HG02870 (cell line): ENCODE data around the gene SLC35B2.

ENCODE experiments used
- ATAC-seq: cut with Tn5 transposase; IDR thresholded peaks from one replicate; pipeline ENCODE4 v1.9.1; 2021; ENCODE audit warnings: mild to moderate bottlenecking, moderate library complexity; ENCODE audit not compliant: unreplicated experiment

Gene SLC35B2

GRCh38 chr6:44286285-44286565 is 28.9 kb upstream of the SLC35B2 start:
- no peak for ATAC-seq

GRCh38 chr6:44285552-44286284 is 28.4 kb upstream of the SLC35B2 start:
- no peak for ATAC-seq

DNA sequence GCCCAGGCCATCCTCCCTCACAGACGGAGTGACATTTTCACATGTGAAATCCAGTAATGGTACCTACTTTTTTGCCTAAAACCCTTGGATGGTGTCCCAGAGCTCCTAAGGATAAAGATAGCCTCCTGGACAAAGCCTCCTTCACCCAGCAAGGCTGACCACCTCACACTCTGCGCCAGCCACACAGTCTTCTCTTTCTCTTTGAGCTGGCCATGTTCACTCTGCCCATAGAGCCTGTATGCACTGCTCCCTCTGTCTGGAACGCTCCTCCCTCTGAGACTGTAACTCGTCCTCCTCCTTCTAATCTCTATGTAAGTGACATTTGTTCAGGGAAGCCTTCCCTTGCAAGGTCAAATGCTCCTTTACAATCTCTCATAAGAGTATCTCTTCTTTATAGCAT is 27.5 kb upstream of the SLC35B2 start:
- no peak for ATAC-seq

GRCh38 chr6:44284121-44284520 is 26.8 kb upstream of the SLC35B2 start:
- ATAC-seq, result no peak

DNA sequence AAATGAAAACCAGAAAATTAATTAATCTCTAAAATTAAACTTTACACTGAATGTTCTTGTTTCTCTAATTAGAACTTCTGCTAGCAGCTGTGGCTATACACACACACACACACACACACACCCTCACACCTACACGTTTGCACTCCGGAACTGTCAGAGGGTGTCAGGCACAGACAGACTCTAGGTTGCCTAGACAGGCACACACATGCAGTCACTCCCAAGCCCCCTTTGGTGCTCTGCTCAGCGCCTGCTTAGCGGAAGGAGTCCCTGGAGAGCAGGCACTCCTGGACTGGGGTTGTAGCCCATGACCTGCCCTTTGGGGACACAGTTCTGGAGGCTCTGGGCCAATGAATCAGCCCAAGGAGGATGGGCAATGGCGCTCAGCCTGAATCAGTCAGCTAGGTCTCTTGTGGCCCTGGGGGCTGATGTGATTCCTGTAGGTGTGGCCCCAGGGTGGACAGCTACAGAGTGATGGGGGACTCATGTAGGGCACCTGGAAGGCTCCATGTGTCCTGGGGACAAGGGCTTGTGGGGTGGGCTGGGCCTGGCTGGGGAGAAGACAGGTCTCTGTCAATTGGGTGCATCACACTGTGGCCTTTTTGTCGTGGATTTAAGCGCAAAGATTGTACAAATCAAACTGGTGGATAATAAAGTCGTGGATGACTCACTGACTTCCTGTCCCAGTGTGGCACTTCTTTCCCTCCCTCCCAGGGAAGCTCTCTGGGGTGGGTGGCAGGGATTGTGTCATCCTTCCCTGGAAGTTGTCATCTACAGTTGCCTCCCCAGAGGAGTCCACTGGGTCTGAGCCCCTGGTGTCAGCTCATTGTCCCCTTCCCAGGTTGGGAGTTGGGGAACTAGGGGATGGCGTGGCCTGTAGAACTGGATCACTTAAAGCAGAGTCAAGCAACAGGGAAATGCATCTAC is 21.7 kb upstream of the SLC35B2 start:
- no peak for ATAC-seq

DNA sequence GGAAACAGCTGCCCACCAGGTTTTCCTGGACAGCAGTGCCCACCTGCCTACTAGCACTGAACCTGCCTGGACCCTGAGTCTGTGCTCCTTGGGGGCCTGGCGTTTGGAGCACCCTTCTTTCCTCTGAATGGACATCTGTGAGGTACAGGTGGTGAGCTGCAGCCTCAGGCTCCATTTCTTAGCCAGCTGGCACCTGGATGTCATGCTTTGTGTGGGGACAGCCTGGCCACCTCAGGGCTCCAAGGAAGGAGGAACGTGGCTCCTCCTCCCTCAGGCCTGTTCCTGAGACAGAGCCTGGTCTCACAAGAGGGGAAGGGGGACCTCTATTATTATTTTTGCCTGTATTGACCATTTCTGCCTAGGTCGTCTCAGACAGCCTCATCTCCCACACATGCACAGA is 21.0 kb upstream of the SLC35B2 start:
- ATAC-seq, result no peak

DNA sequence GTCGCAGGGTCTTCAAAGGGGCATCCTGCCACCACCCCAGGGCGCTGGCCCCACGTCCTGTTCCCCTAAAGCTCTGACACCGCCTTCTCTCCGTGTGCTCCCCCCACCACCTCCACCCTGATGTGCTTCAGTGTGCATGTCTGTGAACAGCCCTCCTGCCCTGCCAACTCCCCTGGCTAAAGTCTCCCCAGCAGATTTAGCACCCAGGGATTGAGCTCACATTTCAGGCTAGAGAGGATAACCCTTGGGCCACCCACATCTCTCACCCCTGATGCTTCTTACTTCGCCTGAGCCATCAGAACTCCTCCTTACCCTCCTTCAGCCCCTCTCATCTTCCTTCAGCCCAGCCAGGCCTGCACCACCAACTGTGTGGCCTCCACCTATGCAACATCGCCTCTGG is 20.4 kb upstream of the SLC35B2 start:
- ATAC-seq, result no peak

- no peak for ATAC-seq
Measured at GRCh38 chr6:44276667-44277640, 19.6 kb upstream of the SLC35B2 start.

- no peak for ATAC-seq
Measured at GRCh38 chr6:44275749-44276648, 18.7 kb upstream of the SLC35B2 start.

DNA sequence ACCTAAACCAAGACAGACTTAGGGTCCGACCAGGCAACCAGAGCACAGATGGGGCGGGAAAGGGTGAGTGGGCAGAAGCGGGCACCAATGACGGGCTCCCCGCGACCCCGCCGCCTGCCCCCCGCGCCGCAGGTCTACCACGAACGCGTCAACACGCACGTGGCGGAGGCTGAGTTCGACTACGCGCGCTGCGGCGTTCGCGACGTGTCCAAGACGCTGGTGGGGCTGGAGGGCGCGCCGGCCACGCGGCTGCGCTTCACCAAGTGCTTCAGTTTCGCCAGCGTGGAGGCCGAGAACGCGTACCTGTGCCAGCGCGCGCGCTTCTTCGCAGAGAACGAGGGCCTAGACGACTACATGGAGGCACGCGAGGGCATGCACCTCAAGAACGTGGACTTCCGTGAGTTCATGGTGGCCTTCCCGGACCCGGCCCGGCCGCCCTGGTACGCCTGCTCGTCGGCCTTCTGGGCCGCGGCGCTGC is 18.0 kb upstream of the SLC35B2 start:
- no peak for ATAC-seq

- ATAC-seq, result no peak
Measured at GRCh38 chr6:44273617-44274016, 16.3 kb upstream of the SLC35B2 start.

DNA sequence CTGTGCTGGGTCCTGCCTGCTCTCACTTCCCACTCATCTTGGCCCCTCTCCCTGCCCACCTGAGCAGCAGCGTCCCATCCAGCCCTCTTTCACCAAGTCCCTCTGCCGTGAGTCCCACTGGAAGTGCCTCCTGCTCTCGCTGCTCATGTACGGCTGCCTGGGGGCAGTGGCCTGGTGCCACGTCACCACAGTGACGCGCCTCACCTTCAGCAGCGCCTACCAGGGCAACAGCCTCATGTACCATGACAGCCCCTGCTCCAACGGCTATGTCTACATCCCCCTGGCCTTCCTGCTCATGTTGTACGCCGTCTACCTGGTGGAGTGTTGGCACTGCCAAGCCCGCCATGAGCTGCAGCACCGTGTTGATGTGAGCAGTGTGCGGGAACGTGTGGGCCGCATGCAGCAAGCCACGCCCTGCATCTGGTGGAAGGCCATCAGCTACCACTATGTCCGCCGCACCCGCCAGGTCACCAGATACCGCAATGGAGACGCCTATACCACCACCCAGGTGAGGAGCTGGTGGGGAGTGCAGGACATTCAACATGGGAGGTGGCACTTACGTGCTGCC is 15.8 kb upstream of the SLC35B2 start:
- no peak for ATAC-seq

GRCh38 chr6:44272529-44272928 is 15.2 kb upstream of the SLC35B2 start:
- ATAC-seq, result no peak

DNA sequence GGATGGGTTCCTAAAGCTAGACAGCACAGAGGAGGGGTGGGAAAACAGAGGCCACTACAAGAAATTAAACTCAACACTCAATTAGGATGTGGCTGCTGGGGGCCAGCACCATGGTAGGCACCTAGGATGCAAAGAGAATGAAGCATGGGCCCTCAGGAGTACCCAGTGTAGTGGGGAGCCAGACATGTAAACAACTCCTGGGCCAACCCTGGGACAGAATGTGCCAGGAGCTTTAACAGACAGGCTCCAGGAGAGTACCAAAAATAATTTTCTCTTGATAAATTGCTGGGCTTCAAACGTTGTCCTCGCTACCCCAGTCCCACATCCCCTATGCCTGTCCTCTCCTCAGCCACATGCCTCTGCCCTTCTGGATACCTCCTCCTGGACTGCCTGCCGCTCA is 14.6 kb upstream of the SLC35B2 start:
- no peak for ATAC-seq

- ATAC-seq, result no peak
Measured at GRCh38 chr6:44271406-44271723, 14.0 kb upstream of the SLC35B2 start.

GRCh38 chr6:44270526-44271405 is 13.4 kb upstream of the SLC35B2 start:
- ATAC-seq, result no peak

GRCh38 chr6:44269921-44270525 is 12.7 kb upstream of the SLC35B2 start, which contains the start of gene TMEM151B:
TSS of gene TMEM151B (plus strand) at chr6:44270450. CDS start at chr6:44270743, 293 bp downstream.
- no peak for ATAC-seq

GRCh38 chr6:44269178-44269920 is 12.0 kb upstream of the SLC35B2 start:
- ATAC-seq, result no peak
